Central memory CD4-positive, alpha-beta T cell (primary cell): Measurements from ENCODE around the gene ZDHHC20.

Experiments used
- DNase-seq: peaks from one replicate; pipeline ENCODE4 v3.0.0; 2022

The ZDHHC20 gene

GRCh38 chr13:21360463-21360862 lies 98.6 kb downstream of the ZDHHC20 start:
- DNase-seq: no peak

GRCh38 chr13:21359855-21360254 lies 99.2 kb downstream of the ZDHHC20 start:
- no peak for DNase-seq

- DNase-seq: no peak
These were observed 103.8 kb downstream of the ZDHHC20 start for GRCh38 chr13:21355304-21355703.

- DNase-seq: no peak
These were observed 104.4 kb downstream of the ZDHHC20 start for GRCh38 chr13:21354721-21355120.

GRCh38 chr13:21348488-21349120 lies 110.5 kb downstream of the ZDHHC20 start:
- no peak for DNase-seq

- DNase-seq: no peak
These were observed 111.3 kb downstream of the ZDHHC20 start for GRCh38 chr13:21347753-21348318.

GRCh38 chr13:21344662-21345176 lies 114.4 kb downstream of the ZDHHC20 start:
- DNase-seq: peak; percentile 33

- DNase-seq: no peak
These were observed 115.4 kb downstream of the ZDHHC20 start for GRCh38 chr13:21343659-21344058.

GRCh38 chr13:21342699-21343442 lies 116.2 kb downstream of the ZDHHC20 start:
- no peak for DNase-seq

- DNase-seq: no peak
These were observed 117.3 kb downstream of the ZDHHC20 start for GRCh38 chr13:21341637-21342422.

GRCh38 chr13:21338639-21339278 lies 120.3 kb downstream of the ZDHHC20 start:
- DNase-seq: no peak

GRCh38 chr13:21338156-21338555 lies 120.9 kb downstream of the ZDHHC20 start:
- no peak for DNase-seq

GRCh38 chr13:21336609-21337349 lies 122.3 kb downstream of the ZDHHC20 start:
- no peak for DNase-seq

- no peak for DNase-seq
These were observed 125.9 kb downstream of the ZDHHC20 start for GRCh38 chr13:21333186-21333585.

GRCh38 chr13:21330126-21330861 lies 128.8 kb downstream of the ZDHHC20 start:
- DNase-seq: no peak

GRCh38 chr13:21328836-21329477 lies 130.1 kb downstream of the ZDHHC20 start:
- no peak for DNase-seq

- DNase-seq: no peak
These were observed 130.9 kb downstream of the ZDHHC20 start for GRCh38 chr13:21328201-21328600.

- no peak for DNase-seq
These were observed 132.7 kb downstream of the ZDHHC20 start for GRCh38 chr13:21326155-21327031.

GRCh38 chr13:21324803-21325202 lies 134.3 kb downstream of the ZDHHC20 start:
- DNase-seq: no peak

- DNase-seq: no peak
These were observed 136.1 kb downstream of the ZDHHC20 start for GRCh38 chr13:21322988-21323387.
